Right atrium auricular region (tissue), 2 donors: ENCODE results near the gene COL20A1. TPM values are rescaled to one million over a fixed set of nuclear protein-coding genes. Genes with fewer than 3 reads are reported as not detected.

Source experiments
- DNase-seq: peaks from one replicate; pipeline ENCODE4 v3.0.0-alpha.2; 2019; ENCODE audit warnings: low spot score
- H3K27ac ChIP-seq, 2 donors: fragments of 200-600 bp; sonication (generic); 1 replicate in 1 of 2; 2 replicates in 1 of 2; pipeline ENCODE4 v1.5.1; 2016 to 2019
- H3K27me3 ChIP-seq, 2 donors: fragments of 200-600 bp; sonication (generic); one replicate each; pipeline versions ENCODE4 v1.5.1 to v1.6.0; 2017 to 2019
- H3K36me3 ChIP-seq: fragments of 200-600 bp; sonication (generic); one replicate; pipeline ENCODE4 v1.5.1; 2016
- H3K4me1 ChIP-seq, 2 donors: fragments of 200-600 bp; sonication (generic); one replicate each; pipeline versions ENCODE4 v1.5.1 to v1.6.0; 2017 to 2019
- H3K4me3 ChIP-seq, 2 donors: fragments of 200-600 bp; sonication (generic); 1 replicate in 1 of 2; 2 replicates in 1 of 2; pipeline ENCODE4 v1.5.1; 2017 to 2019; ENCODE audit warnings: mild to moderate bottlenecking in 1 of 2, moderate library complexity in 1 of 2
- H3K9me3 ChIP-seq, 2 donors: fragments of 200-600 bp; sonication (generic); one replicate each; pipeline ENCODE4 v1.5.1; 2019
- CTCF ChIP-seq, 2 donors: fragments of 200-600 bp; sonication (generic); IDR thresholded peaks; one replicate each; pipeline ENCODE4 v1.5.1; 2019; ENCODE audit warnings: antibody characterized with exemption in 2 of 2
- total RNA-seq, 2 donors: library from RNA; depleted of rRNA; stranded (reverse); fragments of >200 nt; gene quantifications; one replicate each; pipeline ENCODE4 v1.1.0, GENCODE V29; 2016

COL20A1 gene
- total RNA-seq, 2 donors from 2014 or later, result not detected

- Histone ChIP-seq H3K36me3 (no peaks in the 10 kb centered on the region), H3K27me3 (no peaks in the 10 kb centered on the region), H3K9me3 (no peaks in the 10 kb centered on the region), H3K4me1 (peaks cover 0 to 22% of the 10 kb centered on the region in 2 donors), H3K4me3 (no peak overlapping the region), H3K27ac (no peak overlapping the region)
- TF ChIP-seq CTCF (IDR thresholded peaks at IDR 0.05), result no peak
- DNase-seq, result no peak
These were observed 32.7 kb downstream of the COL20A1 start for GRCh38 chr20:63325554-63326313.

- Histone ChIP-seq H3K27ac (no peak overlapping the region), H3K4me3 (no peak overlapping the region), H3K9me3 (no peaks in the 10 kb centered on the region), H3K36me3 (no peaks in the 10 kb centered on the region), H3K4me1 (peaks cover 0 to 13% of the 10 kb centered on the region in 2 donors), H3K27me3 (no peaks in the 10 kb centered on the region)
- no peak for TF ChIP-seq CTCF (IDR thresholded peaks at IDR 0.05)
- DNase-seq, result no peak
These were observed 33.6 kb downstream of the COL20A1 start for GRCh38 chr20:63326314-63327230.

- H3K36me3 ChIP-seq, result no peaks in the 10 kb centered on the region
- no peak for DNase-seq
- H3K27me3 ChIP-seq, result no peaks in the 10 kb centered on the region
- H3K27ac ChIP-seq, result no peak overlapping the region
- peaks cover 0 to 8% of the 10 kb centered on the region in 2 donors for H3K4me1 ChIP-seq
- H3K4me3 ChIP-seq, result no peak overlapping the region
- no peak for TF ChIP-seq CTCF (IDR thresholded peaks at IDR 0.05)
- no peaks in the 10 kb centered on the region for H3K9me3 ChIP-seq
These were observed 34.3 kb downstream of the COL20A1 start for GRCh38 chr20:63327231-63327745.

GRCh38 chr20:63328026-63328700, 35.2 kb downstream of the COL20A1 start:
- no peak overlapping the region for H3K27ac ChIP-seq
- no peaks in the 10 kb centered on the region for H3K9me3 ChIP-seq
- no peaks in the 10 kb centered on the region for H3K36me3 ChIP-seq
- no peak for TF ChIP-seq CTCF (IDR thresholded peaks at IDR 0.05)
- DNase-seq, result no peak
- no peaks in the 10 kb centered on the region for H3K27me3 ChIP-seq
- no peak overlapping the region for H3K4me3 ChIP-seq
- no peaks in the 10 kb centered on the region for H3K4me1 ChIP-seq

GRCh38 chr20:63328718-63329275, 35.8 kb downstream of the COL20A1 start:
- TF ChIP-seq CTCF (IDR thresholded peaks at IDR 0.05), result no peak
- Histone ChIP-seq H3K9me3 (no peaks in the 10 kb centered on the region), H3K4me3 (no peak overlapping the region), H3K36me3 (no peaks in the 10 kb centered on the region), H3K27ac (no peak overlapping the region), H3K27me3 (no peaks in the 10 kb centered on the region), H3K4me1 (no peaks in the 10 kb centered on the region)
- no peak for DNase-seq
